Measurements from ENCODE around the gene PTPRK.

The PTPRK gene

GRCh38 chr6:128337619-128338018, 182.8 kb downstream of the PTPRK start:
- DNase-seq = no peak

GRCh38 chr6:128336436-128337095, 183.8 kb downstream of the PTPRK start:
- DNase-seq = no peak

DNA sequence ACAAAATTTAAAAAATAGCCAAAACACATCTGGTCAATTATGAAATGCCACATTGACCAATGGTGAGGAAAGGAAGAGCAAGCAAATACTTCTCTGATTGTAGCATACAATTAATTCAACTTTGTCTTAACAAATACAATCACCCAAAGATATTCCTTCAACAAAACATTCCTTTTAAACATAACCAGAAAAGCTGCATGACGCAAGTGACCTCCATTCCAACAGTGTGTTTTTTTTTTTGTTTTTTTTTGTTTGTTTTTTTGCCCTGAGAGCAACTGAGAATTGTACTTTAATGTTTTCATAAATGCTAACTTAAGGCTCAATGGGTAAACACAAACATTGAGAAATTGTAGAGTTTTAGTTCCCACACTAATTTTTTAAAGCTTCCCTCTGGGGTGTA, 184.4 kb downstream of the PTPRK start:
- no peak for DNase-seq

DNA sequence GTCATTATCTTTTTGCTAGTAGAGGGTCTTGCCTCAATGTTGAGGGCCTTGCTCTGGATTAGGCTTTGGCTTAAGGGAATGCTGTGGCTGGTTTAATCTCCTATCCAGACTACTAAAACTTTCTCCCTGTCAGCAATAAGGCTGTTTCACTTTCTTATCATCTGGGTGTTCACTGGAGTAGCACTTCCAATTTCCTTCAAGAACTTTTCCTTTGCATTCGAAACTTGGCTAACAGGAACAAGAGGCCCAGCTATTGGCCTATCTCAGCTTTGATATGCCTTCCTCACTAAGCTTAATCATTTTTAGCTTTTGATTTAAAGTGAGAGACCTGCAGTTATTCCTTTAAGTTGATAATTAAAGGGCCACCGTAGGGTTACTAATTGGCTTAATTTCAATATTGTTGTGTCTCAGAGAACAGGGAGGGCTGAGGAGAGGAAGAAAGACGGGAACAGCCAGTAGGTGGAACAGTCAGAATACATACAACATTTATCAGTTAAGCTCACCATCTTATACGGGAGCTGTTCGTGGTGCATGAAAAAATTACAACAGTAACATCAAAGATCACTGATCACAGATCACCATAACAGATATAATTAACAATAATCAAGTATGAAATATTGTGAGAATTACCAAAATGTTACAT, 186.7 kb downstream of the PTPRK start:
- no peak for DNase-seq

DNA sequence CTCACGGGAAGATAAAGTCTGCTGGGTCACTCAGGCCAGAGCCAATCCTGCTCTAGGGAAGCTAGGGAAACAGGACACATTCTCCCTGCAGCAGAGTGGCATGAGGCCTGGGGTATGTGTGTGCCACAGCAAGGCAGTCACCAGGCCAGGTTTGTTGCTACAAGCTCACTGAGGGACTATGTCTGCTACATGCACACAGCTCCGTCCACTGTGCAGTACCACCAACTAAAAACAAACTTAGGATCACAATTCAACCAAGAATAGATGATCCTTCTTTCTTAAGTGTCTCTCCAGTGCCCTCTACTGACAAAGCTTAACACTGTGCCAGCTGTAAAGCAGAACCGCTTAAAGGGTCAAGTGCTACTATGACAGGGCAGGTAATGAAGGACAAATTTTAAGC, 192.5 kb downstream of the PTPRK start:
- DNase-seq = no peak

GRCh38 chr6:128323011-128323410, 197.4 kb downstream of the PTPRK start:
- DNase-seq = no peak

DNA sequence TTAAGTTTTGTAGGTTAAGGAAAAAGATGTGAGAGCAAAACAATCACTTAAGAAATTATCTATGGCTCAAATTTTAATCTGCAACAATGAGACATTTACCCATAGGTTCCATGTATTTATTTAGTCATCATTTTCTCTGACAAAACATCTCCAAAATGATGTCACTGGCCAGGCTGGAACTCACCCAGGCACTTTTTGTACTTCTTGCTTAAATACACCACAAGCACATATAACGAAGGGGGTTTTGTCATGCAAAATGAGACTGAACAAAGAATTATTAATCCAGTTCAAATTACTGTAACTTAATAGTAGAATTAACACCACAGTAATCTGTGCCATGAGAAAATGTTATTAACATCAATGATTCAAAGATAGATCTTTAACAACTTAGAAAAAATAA, 200.5 kb downstream of the PTPRK start:
- DNase-seq = no peak

- DNase-seq = no peak
Measured at GRCh38 chr6:128319157-128319556, 201.2 kb downstream of the PTPRK start.

GRCh38 chr6:128316258-128316929, 204.0 kb downstream of the PTPRK start:
- DNase-seq = no peak

GRCh38 chr6:128314190-128314589, 206.2 kb downstream of the PTPRK start:
- DNase-seq = no peak

GRCh38 chr6:128311944-128312570, 208.3 kb downstream of the PTPRK start:
- DNase-seq = no peak

DNA sequence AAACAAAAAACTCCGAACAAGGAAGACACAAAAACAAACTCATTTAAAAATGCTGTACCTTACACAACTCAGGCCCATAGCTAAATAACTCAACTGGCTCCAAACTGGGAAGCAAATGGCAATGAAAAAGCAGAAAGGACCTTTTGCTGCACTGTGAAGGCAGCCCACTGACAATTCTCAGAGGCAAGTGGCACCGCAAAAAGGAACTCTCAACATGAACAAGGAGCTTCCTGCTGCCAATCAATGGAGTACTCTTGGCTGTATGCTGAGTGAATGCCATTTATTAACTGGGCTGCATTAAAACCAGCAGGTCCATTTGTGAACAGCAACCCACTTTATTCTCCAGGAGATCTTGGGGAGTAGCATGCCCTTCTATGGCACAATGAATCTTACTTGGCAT, 209.9 kb downstream of the PTPRK start:
- DNase-seq = no peak

DNA sequence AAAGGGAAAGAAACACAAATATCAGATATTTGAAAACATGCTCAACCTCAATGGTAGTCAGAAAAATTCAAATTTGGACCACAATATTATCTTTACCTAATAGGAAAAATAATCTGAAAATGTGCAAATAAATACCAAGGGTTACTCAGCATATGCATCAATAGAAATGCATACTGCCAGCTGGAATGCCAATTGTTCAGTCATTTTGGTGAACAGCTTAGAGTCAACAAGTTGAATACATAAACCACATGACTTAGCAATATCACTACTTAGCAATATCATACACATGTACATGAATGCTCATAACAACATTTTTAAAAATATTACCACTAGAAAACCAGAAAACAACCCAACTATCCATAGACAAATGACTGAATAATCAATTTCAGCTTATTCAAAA, 212.7 kb downstream of the PTPRK start:
- no peak for DNase-seq

DNA sequence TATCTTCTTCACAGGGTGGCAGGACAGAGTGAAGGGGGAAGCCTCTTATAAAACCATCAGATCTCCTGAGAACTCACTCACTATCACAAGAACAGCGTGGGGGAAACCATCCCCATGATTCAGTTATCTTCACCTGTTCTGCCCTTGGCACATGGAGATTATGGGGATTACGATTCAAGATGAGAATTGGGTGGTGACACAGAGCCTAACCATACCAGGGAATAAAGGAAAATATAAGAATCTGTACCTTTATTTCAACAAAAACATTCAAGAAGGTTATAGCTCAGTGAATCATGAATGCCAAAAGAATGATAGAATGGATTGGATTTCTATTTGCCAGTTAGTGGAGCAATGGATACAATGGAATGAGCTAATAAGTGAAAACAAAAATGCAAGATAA, 214.4 kb downstream of the PTPRK start:
- DNase-seq = no peak

DNA sequence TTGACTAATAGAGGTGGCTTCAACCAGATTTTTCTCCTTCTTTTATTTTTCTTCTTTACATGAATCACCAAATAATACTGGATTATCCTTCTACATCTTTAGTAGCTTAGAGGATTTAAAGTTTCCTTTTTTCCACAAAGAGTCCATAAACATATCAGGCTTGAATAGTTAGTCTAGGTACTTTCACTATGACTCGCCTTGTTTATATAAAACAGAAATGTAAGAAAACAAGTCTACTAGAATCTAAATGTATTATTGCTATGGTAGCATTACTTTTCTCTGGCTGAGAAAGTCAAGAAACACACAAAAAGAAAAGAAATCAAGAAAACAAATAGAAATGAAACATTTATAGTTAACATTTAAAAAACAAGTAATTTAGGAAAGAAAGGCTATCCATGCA, 215.2 kb downstream of the PTPRK start:
- DNase-seq = no peak

GRCh38 chr6:128303870-128304269, 216.5 kb downstream of the PTPRK start:
- no peak for DNase-seq

- DNase-seq = no peak
Measured at GRCh38 chr6:128302942-128303341, 217.5 kb downstream of the PTPRK start.

GRCh38 chr6:128295670-128296069, 224.7 kb downstream of the PTPRK start:
- no peak for DNase-seq

DNA sequence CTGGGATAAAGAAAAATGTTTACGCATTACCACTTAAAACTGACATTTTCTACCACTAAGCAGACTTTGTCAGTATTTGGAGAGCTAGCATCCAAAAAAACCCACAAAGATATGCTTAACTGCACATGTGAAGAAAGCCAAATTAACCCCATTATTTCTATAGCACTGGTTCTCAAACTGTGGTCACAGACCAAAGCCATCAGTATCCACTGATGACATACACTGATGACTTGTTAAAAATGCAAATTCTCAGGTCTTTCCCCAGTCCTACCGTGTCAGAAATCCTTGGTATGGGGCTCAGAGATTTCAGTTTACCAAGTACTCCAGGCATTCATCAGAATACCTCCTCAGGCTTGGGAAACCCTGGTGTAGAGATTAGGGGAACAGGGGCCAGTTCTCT, 230.2 kb downstream of the PTPRK start:
- DNase-seq = no peak

DNA sequence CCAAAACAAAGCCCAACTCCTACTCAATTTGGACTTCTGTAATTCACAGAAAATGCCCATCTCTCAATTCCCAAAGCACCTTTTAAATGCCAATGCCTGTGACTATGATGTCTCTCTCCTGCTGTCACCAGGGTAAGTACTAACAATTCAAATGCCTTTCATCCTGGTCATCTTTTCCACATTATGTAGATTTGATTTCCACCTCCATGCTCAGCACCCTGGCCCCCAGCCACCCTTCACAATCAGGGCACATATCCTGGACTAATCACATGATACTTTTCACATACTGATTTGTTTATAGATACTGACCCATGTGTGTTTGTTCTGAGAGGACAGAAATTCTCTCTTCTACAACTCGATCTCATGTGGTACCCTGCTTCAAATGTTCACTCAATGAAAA, 236.3 kb downstream of the PTPRK start:
- DNase-seq = no peak

DNA sequence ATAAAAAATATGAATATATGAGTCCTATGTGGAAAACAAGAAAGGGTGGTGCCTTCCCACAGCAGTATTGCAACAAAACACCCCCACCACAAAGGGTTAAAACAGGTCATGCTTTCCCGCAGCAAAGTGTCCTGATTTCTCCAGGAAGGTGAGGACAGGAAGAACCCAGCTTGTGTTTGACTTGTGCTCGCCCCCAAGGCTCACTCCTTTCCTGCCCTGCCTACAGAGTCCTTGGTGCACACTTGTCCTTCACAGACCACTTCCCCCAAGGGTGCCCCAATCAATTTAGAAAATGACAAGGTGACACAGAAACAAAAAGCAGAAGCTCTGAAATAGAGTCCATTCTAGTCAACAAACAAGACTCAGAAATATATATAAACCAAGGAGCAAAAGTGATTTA, 237.4 kb downstream of the PTPRK start:
- DNase-seq = no peak

DNA sequence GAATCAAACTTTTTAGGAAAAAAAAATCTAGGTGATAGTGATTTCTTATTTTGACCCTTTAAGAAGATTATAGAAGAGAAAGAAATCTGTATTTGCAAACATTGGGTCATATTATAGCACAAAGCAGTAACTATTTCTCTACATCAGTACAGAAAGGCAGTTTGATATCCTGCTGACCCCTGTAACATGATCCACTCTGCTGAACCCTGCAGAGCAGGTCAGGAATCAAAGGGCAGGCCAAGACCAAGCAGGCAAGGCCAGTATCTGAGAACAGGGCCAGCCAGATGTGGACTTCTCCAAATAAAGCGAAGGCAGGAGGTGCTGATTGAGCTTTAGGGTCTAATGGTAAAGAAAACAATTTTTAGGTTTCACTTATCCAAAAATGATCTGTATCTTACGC, 239.4 kb downstream of the PTPRK start:
- no peak for DNase-seq

DNA sequence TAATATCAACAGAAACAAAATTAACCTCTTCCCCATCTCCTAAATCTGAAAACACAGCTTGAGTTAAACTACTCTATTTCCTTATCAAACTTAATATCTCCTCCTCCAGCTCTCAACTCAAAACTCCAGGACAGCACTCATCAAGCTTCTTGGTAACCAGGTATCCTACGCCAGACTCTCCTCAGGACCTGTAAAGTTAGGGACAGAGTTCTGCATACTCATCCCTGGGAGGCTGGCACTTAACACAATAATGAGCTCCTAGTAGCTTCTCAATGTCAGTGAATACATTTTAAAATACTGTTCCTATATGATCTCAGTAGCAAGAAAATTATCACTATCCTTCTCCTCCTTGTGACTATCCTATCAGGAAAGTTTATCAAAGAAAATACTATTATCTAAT, 240.3 kb downstream of the PTPRK start:
- DNase-seq = no peak

DNA sequence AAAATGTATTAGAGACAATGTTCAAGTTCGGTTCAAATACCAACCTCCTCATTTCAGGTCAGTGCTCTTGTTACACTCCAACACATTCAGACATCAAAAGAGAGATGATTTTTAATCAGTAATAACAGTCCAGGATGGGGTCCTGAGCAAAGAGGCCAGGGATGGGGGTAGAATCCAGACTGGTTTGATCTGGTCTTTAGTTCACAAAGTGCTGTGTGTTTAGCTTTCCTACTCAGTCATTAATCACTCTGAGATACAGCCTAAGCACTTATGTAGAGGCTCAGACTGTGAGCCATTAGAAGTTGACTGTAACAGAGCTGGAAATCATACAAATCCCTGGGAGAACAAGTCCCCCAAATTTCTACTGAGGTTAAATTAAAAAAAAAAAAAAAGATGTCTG, 241.6 kb downstream of the PTPRK start:
- no peak for DNase-seq
